ENCODE data around the gene SMIM30.

DNA sequence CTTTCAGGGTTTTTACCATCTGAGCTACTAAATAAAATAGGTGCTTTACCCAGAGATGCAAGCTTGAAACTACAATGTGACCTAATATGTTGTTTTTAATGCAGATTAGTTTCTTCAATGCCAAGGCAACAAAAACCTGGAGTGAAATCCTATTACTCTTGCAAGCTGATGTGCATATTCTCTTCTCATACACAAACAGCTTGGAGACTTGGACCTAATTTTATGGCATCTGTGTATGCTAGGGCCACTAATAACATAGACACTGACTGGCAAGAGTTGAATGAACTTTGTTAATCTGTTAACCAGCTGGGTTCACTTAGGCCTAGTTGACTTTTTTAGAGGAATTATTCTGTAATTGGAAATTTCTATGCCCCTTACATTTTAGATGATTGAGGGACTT, 23.4 kb upstream of the SMIM30 start:
- TF ChIP-seq CTCF (IDR thresholded peaks at IDR 0.05) (no peak), POLR2A (IDR thresholded peaks at IDR 0.05) (no peak)

Measured in uterus (tissue), 2 donors.